GM23338 (cell line): ENCODE data around the gene NT5C. TPM values are rescaled to one million over a fixed set of nuclear protein-coding genes. Genes with fewer than 3 reads are reported as not detected.

Experiments used
- ATAC-seq: fragments of 200-7000 bp; cut with Tn5 transposase; 3 replicates; pipeline ENCODE4 v1.9.1; 2020
- DNase-seq: peaks from one replicate; pipeline ENCODE4 v3.0.0-alpha.2; 2015; ENCODE audit warnings: low spot score
- H2AFZ ChIP-seq: fragments of 200-600 bp; sonication (generic); 2 replicates; pipeline ENCODE4 v1.8.0; 2016; ENCODE audit warnings: antibody characterized with exemption, mild to moderate bottlenecking, moderate library complexity
- H3F3A ChIP-seq: fragments of 200-600 bp; sonication (generic); replicated peaks from 2 replicates; pipeline ENCODE4 v1.8.0; 2017; ENCODE audit warnings: antibody characterized with exemption, mixed run types, low read depth
- H3K27ac ChIP-seq: fragments of 200-600 bp; sonication (generic); 2 replicates; pipeline ENCODE4 v1.6.1; 2016; ENCODE audit warnings: low read depth
- H3K27me3 ChIP-seq: fragments of 200-600 bp; sonication (generic); 2 replicates; pipeline ENCODE4 v1.8.0; 2016; ENCODE audit warnings: mild to moderate bottlenecking, mixed run types, moderate library complexity; ENCODE audit not compliant: insufficient read depth
- H3K36me3 ChIP-seq: fragments of 200-600 bp; sonication (generic); 2 replicates; pipeline ENCODE4 v1.8.0; 2016; ENCODE audit warnings: mild to moderate bottlenecking; ENCODE audit not compliant: insufficient read depth
- H3K4me1 ChIP-seq: fragments of 200-600 bp; sonication (generic); 2 replicates; pipeline ENCODE4 v1.8.0; 2016; ENCODE audit warnings: mild to moderate bottlenecking, moderate library complexity; ENCODE audit not compliant: insufficient read depth
- H3K4me2 ChIP-seq: fragments of 200-600 bp; sonication (generic); 2 replicates; pipeline ENCODE4 v1.7.1; 2017; ENCODE audit warnings: mixed run types
- H3K4me3 ChIP-seq: fragments of 200-600 bp; sonication (generic); 2 replicates; pipeline ENCODE4 v1.6.1; 2016; ENCODE audit warnings: mixed run types
- H3K79me2 ChIP-seq: fragments of 200-600 bp; sonication (generic); replicated peaks from 2 replicates; pipeline ENCODE4 v1.8.0; 2017; ENCODE audit warnings: mild to moderate bottlenecking; ENCODE audit not compliant: insufficient read depth
- H3K9me2 ChIP-seq: fragments of 200-600 bp; sonication (generic); 2 replicates; pipeline ENCODE4 v1.8.0; 2017; ENCODE audit not compliant: insufficient read depth
- H4K20me1 ChIP-seq: fragments of 200-600 bp; sonication (generic); replicated peaks from 2 replicates; pipeline ENCODE4 v1.8.0; 2017; ENCODE audit warnings: mild to moderate bottlenecking; ENCODE audit not compliant: insufficient read depth
- H3K27ac Mint-ChIP-seq: 2 replicates; pipeline ENCODE4 v1.8.0; 2020; ENCODE audit warnings: inconsistent platforms, mild to moderate bottlenecking, moderate library complexity, mixed read lengths
- H3K27me3 Mint-ChIP-seq: 3 replicates; pipeline ENCODE4 v1.8.0; 2022; ENCODE audit warnings: low read depth, mild to moderate bottlenecking, moderate library complexity, mixed read lengths, inconsistent platforms; ENCODE audit not compliant: insufficient read depth, poor library complexity
- H3K36me3 Mint-ChIP-seq: 3 replicates; pipeline ENCODE4 v1.8.0; 2021; ENCODE audit warnings: low read depth, mild to moderate bottlenecking, inconsistent platforms, moderate library complexity, mixed read lengths
- H3K4me1 Mint-ChIP-seq: 3 replicates; pipeline ENCODE4 v1.8.0; 2020; ENCODE audit warnings: mild to moderate bottlenecking, inconsistent platforms, mixed read lengths
- H3K4me3 Mint-ChIP-seq: 3 replicates; pipeline ENCODE4 v1.8.0; 2021; ENCODE audit warnings: moderate library complexity, mild to moderate bottlenecking, inconsistent platforms, mixed read lengths
- H3K9me3 Mint-ChIP-seq: 3 replicates; pipeline ENCODE4 v1.8.0; 2020; ENCODE audit warnings: moderate library complexity, mild to moderate bottlenecking, inconsistent platforms, mixed read lengths
- EZH2 ChIP-seq: fragments of 200-600 bp; sonication (generic); IDR thresholded peaks from one replicate; pipeline ENCODE4 v1.8.0; 2017; ENCODE audit warnings: antibody characterized with exemption, mild to moderate bottlenecking, low read depth; ENCODE audit not compliant: unreplicated experiment
- NANOG ChIP-seq: IDR thresholded peaks from 2 replicates; pipeline ENCODE4 v1.6.1; 2016; ENCODE audit warnings: antibody characterized with exemption, borderline replicate concordance
- POLR2AphosphoS5 ChIP-seq: IDR thresholded peaks from 2 replicates; pipeline ENCODE4 v1.6.1; 2016; ENCODE audit warnings: antibody characterized with exemption, low read depth
- STAT1 ChIP-seq: IDR thresholded peaks from one replicate; pipeline ENCODE4 v1.6.1; 2016; ENCODE audit warnings: antibody characterized with exemption; ENCODE audit not compliant: unreplicated experiment
- ZNF114 ChIP-seq: fragments of 250-450 bp; sonication (Bioruptor Pico); IDR thresholded peaks from 2 replicates; pipeline ENCODE4 v1.5.0; 2020; ENCODE audit warnings: mild to moderate bottlenecking, moderate library complexity
- ZNF331 ChIP-seq: fragments of 250-450 bp; sonication (Bioruptor Pico); IDR thresholded peaks from 2 replicates; pipeline ENCODE4 v1.5.0; 2020; ENCODE audit warnings: low read depth, mild to moderate bottlenecking, moderate library complexity
- ZNF462 ChIP-seq: fragments of 250-450 bp; sonication (Bioruptor Pico); IDR thresholded peaks from 2 replicates; pipeline ENCODE4 v1.5.0; 2020; ENCODE audit warnings: mild to moderate bottlenecking, moderate library complexity
- polyA plus RNA-seq: library from polyadenylated mRNA; unstranded; fragments of >200 nt; fragmentation: Nextera tagmentation; extraction: Ambion mirVana; gene quantifications from 2 replicates; pipeline ENCODE4 v1.2.1, GENCODE V29; 2016
- total RNA-seq: library from RNA; depleted of rRNA; stranded (reverse); fragments of >200 nt; shearing (Covaris generic); gene quantifications from 2 replicates; pipeline ENCODE4 v1.2.3, GENCODE V29; 2014
- TF ChIP-seq, protein P1 (sequence below), 2 experiments: fragments of 200-600 bp in 1 of 2; sonication (generic) in 1 of 2; conservative IDR thresholded peaks; 2 replicates each; pipeline versions ENCODE4 v1.5.1 to v1.6.1; 2016 to 2017; ENCODE audit warnings: antibody characterized with exemption in 2 of 2, low read depth in 2 of 2, mild to moderate bottlenecking in 2 of 2, moderate library complexity in 1 of 2

The NT5C gene
- total and polyA plus RNA-seq, 2 experiments from 2014 or later, result 91.7 to 120 TPM

GRCh38 chr17:75094871-75095399 lies 36.6 kb downstream of the NT5C start (continued):
- TF ChIP-seq POLR2AphosphoS5, result no peak

DNA sequence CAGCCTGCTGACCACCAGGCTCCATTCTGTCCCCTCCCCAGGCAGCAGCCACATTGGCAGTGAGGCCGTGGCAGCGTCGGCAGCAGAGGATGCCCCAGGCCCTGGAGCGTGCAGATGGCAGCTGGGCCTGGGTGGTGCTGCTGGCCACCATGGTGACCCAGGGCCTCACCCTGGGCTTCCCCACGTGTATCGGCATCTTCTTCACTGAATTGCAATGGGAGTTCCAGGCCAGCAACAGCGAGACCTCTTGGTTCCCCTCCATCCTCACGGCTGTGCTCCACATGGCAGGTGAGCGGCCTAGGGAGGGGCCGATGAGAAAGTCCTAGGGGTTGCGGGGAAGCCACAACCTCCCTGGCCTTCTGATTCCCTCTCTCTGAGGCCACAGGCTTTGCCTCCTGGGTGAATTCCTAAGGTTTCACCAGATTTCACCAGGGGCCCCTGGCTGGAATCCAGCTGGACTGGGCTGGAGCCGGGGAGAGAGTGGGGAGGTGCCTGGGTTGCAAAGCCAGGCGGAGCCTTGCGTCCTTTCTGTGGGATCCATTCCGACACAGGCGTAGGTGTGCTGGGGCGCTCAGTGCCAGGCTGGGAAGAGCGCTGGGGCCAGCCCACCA lies 37.9 kb downstream of the NT5C start:
- H3K4me3 Mint-ChIP-seq, result no peak overlapping the region
- H3K36me3 ChIP-seq, result no peaks in the 10 kb centered on the region
- DNase-seq (no peak), ATAC-seq (no peak)
- no peak overlapping the region for H3K4me2 ChIP-seq
- H2AFZ ChIP-seq, result no peak overlapping the region
- H3K9me2 ChIP-seq, result no peaks in the 10 kb centered on the region
- peaks cover 13% of the 10 kb centered on the region; the same call in 2 of the 3 replicates for H3K36me3 Mint-ChIP-seq
- no peaks in the 10 kb centered on the region for H3K27me3 ChIP-seq
- peaks cover 23% of the 10 kb centered on the region for H3K4me1 ChIP-seq
- H3K27ac ChIP-seq, result no peak overlapping the region
- H3K27me3 Mint-ChIP-seq, result peaks cover 23% of the 10 kb centered on the region
- H3K27ac Mint-ChIP-seq, result no peak overlapping the region
- H3K4me3 ChIP-seq, result no peak overlapping the region
- no peaks in the 10 kb centered on the region; the same call in 1 of the 2 replicates for H4K20me1 ChIP-seq
- H3K9me3 Mint-ChIP-seq, result no peaks in the 10 kb centered on the region; the same call in 2 of the 3 replicates
- peaks cover 41% of the 10 kb centered on the region for H3K4me1 Mint-ChIP-seq
- TF ChIP-seq, protein P1, sequence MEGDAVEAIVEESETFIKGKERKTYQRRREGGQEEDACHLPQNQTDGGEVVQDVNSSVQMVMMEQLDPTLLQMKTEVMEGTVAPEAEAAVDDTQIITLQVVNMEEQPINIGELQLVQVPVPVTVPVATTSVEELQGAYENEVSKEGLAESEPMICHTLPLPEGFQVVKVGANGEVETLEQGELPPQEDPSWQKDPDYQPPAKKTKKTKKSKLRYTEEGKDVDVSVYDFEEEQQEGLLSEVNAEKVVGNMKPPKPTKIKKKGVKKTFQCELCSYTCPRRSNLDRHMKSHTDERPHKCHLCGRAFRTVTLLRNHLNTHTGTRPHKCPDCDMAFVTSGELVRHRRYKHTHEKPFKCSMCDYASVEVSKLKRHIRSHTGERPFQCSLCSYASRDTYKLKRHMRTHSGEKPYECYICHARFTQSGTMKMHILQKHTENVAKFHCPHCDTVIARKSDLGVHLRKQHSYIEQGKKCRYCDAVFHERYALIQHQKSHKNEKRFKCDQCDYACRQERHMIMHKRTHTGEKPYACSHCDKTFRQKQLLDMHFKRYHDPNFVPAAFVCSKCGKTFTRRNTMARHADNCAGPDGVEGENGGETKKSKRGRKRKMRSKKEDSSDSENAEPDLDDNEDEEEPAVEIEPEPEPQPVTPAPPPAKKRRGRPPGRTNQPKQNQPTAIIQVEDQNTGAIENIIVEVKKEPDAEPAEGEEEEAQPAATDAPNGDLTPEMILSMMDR (conservative IDR thresholded peaks at IDR 0.05; ENCODE audit: low read depth in 2 of 2), result no peak
- no peak for TF ChIP-seq NANOG
- TF ChIP-seq EZH2, result no peak
- TF ChIP-seq STAT1, result no peak
- TF ChIP-seq ZNF331, result no peak
- TF ChIP-seq ZNF114 (CRISPR knock-in tag), result no peak
- H3K79me2 ChIP-seq, result peaks cover 11% of the 10 kb centered on the region
- H3F3A ChIP-seq, result 0 out of 2 replicates have a peak, but pooled peaks cover 26% of the 10 kb centered on the region

DNA sequence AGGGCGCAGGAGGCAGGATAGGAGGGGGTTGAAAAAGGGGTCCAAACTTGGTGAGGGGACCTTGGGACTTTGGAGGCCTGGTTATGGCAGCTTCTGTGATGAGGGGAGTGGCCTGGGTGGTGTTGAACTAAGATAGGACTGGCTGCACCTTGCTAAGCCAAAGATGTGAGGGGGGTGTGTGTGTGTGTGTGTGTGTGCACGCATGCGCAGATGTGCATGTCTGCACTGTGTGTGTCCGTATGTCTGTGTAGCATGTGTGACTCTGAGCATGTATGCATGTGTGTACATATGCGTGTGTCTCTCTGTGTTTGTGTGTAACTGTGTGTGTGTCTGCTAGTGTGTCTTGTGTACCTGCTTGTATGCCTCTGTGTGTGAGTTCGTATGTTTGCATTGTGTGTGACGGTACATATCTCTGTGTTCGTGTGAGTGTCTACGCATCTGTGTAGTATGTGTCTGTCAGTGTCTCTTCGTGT lies 39.7 kb downstream of the NT5C start:
- H3K27ac ChIP-seq, result peak overlapping the region; percentile 81; the same call in 1 of the 2 replicates
- H3K4me2 ChIP-seq, result peak overlapping the region; percentile 59
- Mint-ChIP-seq H3K27ac (peak overlapping the region; percentile 2; the same call in 1 of the 2 replicates), H3K9me3 (no peaks in the 10 kb centered on the region; the same call in 2 of the 3 replicates), H3K27me3 (peaks cover 21% of the 10 kb centered on the region), H3K36me3 (peaks cover 4% of the 10 kb centered on the region; the same call in 2 of the 3 replicates), H3K4me3 (peak overlapping the region; percentile 1; the same call in 1 of the 3 replicates), H3K4me1 (peaks cover 44% of the 10 kb centered on the region)
- H3K9me2 ChIP-seq, result no peaks in the 10 kb centered on the region
- ATAC-seq, result no peak
- H3F3A ChIP-seq, result peaks cover 32% of the 10 kb centered on the region
- H3K27me3 ChIP-seq, result no peaks in the 10 kb centered on the region
- peak overlapping the region; percentile 23; the same call in 1 of the 2 replicates for H3K4me3 ChIP-seq
- H2AFZ ChIP-seq, result no peak overlapping the region
- H4K20me1 ChIP-seq, result no peaks in the 10 kb centered on the region; the same call in 1 of the 2 replicates
- peaks cover 11% of the 10 kb centered on the region for H3K79me2 ChIP-seq
- no peaks in the 10 kb centered on the region for H3K36me3 ChIP-seq
- DNase-seq, result no peak
- peaks cover 30% of the 10 kb centered on the region for H3K4me1 ChIP-seq
- TF ChIP-seq ZNF462, result no peak
- TF ChIP-seq, protein P1 (conservative IDR thresholded peaks at IDR 0.05; ENCODE audit: low read depth in 2 of 2), result no peak
- no peak for TF ChIP-seq ZNF114 (CRISPR knock-in tag)
- TF ChIP-seq STAT1, result no peak
